NCI-H226 (cell line): ENCODE measurements around the gene EIF4E2.
A peak's percentile ranks its signal among the peaks of the same experiment; 100 is the strongest.
"Not testable (repeated sequence)": the region's sequence is repeated elsewhere in the genome, so short reads cannot be mapped to it uniquely, and the experiment has no call there.

Experiments used
- DNase-seq: peaks from one replicate; pipeline ENCODE4 v3.0.0-alpha.2; 2015

Gene EIF4E2

GRCh38 chr2:232570481-232570880, 20.0 kb downstream of the EIF4E2 start:
- not testable (repeated sequence) for DNase-seq

DNA sequence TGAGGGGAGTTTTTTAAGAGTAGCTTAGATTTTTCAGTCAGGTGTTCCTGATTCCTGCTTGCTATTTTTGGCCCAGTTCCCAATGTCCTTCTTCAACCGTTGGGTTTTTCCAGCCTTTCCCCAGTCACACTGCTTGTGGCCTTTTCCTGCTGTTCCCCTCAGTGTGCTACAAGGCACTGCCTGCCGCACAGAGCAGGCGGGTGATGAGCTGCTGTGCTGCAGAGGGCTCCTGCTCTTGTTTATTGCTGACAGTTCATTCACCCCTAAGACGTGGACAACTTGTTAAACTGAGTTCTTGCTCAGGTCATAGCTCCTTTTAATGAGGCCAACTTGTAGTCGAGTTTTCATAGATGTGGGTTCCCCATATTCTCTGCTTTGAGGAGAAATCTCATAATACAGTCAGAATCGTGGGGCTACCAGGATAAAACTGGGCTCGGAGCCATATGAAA, 20.6 kb downstream of the EIF4E2 start:
- DNase-seq, result no peak

- no peak for DNase-seq
Measured at GRCh38 chr2:232573042-232573441, 22.6 kb downstream of the EIF4E2 start.

GRCh38 chr2:232573771-232574435, 23.4 kb downstream of the EIF4E2 start:
- DNase-seq, result no peak

DNA sequence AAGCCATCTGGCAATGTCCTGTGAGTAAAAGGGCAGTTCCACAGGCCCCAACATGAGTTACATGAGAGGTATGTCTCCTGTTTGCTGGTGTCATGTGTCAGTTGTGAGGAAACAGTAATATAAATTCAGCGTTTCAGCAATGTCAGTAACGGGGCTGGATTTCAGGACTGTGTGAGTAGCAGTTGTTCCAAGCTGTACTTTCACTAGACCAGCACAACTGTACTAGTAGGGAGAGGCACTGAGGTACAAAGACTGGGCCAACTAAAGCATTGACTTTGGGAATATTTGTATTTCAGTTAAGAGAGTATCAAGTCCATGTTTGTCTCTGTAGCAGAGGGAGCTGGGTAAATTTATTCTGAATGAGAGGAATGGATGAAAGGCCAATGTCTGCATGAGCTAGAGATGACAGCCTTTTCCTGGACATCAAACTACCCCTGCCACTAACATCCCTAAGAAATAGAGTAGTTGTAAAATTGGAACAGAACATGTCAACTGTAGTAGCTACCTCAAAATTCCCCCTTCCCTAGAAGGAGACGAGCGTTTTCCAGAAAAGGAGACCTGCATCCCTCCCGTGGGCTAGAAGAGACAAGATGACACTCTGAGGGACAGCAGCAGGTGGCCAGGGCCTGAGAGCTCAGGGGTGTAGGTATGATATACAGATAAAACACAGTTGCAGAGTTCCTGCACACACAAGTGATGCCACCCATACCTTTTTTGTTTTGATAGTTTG, 24.4 kb downstream of the EIF4E2 start:
- DNase-seq, result no peak

DNA sequence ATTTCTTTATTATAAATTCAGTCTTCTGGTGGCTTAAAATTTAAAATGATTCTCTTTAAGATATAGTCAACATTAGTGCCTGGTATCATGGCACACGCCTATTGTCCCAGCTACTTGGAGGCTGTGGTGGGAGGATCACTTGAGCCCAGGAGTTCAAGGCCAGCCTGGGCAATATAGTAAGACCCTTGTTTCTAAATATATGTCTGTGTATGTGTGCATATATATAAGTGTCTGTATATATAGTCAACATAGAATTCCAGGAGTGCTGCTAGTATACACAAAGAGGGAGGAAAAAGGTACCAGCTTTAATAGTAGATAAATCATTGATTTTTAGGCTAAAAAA, 24.9 kb downstream of the EIF4E2 start:
- DNase-seq, result no peak

DNA sequence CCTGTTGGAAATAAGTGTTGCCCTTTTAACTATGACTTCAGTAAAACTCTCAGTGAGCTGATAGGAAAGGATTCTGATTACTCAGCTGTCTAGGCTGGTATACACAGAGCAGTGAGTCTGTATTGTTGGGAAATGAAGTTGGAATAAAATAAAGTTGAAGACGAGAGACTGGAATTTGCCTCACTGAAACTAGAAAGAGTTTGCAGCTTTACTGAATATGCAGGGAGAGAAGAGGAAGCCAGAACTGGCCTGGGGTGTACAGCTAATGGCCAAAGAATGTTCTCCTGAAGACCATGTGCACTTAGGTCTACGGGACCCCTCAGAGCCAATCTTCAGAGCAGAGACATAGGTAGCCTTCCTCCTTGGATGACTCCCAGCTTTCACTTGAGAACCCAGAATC, 26.5 kb downstream of the EIF4E2 start:
- no peak for DNase-seq

DNA sequence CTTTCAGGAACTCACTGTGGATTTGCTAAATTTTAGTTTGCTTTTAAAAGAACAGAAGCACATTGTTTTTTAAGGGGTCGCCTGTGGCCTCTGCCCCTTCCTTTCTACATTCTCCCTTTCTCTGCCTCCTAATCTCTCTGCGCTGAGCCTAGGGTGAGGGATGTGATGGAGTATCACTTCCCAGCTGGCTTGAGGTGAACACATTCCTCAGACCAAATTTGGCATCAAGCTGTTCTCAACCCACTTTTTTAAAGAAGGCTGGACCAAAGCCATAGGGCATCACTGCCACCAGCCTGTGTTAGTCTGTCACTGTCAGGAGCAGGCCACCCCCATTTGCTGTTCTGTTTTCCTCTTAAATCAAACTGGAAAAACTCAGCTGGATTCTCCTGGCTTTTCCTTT, 27.4 kb downstream of the EIF4E2 start:
- DNase-seq, result no peak

- no peak for DNase-seq
Measured at GRCh38 chr2:232578626-232579025, 28.1 kb downstream of the EIF4E2 start.

- DNase-seq, result no peak
Measured at GRCh38 chr2:232580648-232580981, 30.1 kb downstream of the EIF4E2 start.

DNA sequence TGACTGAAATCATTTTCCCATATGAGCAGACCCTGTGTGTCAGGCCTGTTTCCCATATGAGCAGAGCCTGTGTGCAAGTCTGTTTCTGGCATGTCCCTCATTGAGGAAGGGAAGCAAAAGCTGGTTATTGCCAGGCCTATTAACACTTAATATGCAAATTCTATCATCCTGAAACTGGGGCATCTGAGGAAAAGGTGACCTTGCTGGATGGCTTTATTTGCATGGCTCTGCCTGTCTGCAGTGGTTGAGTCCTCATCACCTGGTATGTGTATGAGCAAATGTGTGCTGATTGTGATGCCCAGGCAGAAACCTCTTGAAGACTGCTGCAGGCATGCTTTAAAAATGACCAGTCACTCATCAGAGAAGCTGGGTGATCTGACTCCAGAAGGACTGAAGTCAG, 31.2 kb downstream of the EIF4E2 start:
- DNase-seq, result no peak

DNA sequence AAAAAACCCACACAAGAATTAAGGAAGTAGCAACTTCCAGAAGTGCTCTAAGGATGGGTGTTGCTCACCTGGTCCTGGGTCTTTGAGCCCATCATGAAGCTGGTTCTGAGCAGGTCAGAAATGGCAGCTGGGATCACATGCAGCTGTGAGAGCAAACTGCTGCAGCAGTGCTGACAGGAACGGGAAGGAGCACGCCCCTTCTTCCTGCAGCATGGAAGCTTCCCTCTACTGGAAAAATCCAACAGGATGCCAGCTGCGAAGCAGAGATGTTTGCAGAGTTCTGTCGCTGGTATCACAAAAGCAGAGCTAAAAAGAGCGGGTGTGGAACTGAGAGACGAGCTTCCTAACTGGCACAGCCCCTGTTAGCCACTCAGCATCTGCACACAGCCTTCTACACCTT, 33.7 kb downstream of the EIF4E2 start:
- no peak for DNase-seq

DNA sequence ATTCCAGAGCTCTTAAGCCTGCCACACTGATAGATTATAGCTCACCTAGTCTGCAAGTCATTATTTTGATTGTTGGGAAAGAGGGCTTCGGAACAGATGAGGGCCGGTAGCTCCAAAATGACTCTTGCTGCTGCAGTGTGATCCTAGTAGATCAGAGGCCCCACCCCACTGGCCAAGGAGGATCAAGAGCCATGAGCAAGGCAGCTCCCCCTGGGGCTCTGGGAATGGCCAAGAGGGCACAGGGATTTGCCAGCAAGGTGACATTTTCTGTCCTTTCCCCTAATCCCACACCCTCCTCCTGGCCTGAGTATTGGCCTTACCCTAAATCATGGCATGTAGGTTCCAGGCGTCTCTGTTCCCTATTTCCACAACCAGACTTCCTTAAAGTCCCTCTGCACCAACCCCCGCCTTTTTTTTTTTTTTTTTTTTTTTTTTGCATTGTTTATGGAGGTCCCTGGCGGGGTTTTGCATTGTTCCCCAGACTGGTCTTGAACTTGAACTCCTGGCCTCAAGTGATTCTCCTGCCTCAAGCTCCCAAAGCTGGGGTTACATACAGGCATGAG, 36.5 kb downstream of the EIF4E2 start:
- DNase-seq, result no peak

- no peak for DNase-seq
Measured at GRCh38 chr2:232587512-232587911, 37.0 kb downstream of the EIF4E2 start.

DNA sequence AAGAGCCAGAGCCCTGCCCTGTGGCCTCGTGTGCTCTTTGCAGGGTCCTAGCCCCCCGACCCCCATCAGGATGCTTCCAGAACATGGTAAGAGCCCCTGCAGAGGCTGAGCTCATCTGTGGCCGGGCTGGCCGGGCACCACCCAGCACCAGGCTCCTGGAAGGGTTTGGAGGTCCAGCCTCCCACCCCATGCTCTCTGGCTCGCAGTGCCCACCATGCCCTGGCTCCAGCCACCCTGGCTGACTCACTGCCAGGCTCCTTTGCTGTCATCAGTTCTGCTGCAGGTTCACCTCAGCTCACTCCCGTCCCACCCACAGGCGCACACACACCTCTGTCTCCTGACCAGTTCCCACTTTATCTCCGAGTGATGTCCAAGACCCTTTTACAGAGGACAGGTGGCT, 37.5 kb downstream of the EIF4E2 start:
- DNase-seq, result no peak

DNA sequence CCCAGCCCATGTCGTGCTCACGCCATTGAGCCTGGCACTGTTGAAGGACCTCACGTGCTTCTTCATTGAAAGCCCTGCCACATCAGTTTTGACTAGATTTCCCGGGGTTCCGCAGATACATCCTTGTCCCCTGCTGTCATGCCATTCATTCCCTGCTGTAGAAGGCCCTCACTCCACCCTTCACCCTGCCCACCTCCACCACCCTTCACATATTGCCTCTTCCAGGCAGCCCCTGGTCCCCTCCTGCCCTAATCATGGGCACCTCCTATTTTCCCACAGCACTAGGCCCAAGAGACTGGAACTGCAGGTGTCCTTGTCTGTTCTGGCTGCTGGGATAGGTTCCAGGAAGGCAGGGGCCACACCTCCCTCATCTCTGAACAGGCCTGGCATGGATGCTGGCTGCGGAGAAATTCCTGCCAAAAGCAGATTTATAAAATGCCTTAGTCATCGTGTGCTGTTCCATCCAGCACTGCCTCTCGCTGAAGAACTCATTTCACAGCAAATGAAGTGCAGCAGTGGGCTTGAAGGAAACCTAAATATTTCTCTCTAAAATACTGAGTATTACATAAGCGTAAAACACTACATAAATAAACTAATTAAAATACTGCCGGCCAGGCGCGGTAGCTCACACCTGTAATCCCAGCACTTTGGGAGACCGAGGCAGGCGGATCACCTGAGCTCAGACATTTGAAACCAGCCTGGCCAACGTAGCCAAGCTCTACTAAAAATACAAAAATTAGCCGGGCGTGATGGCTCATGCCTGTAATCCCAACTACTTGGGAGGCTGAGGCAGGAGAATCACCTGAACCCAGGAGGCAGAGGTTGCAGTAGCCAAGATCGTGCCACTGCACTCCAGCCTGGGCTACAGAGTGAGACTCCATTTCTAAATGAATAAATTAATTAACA, 38.4 kb downstream of the EIF4E2 start:
- peak; percentile 80 for DNase-seq

GRCh38 chr2:232592772-232593395, 42.4 kb downstream of the EIF4E2 start:
- DNase-seq, result peak; percentile 78

DNA sequence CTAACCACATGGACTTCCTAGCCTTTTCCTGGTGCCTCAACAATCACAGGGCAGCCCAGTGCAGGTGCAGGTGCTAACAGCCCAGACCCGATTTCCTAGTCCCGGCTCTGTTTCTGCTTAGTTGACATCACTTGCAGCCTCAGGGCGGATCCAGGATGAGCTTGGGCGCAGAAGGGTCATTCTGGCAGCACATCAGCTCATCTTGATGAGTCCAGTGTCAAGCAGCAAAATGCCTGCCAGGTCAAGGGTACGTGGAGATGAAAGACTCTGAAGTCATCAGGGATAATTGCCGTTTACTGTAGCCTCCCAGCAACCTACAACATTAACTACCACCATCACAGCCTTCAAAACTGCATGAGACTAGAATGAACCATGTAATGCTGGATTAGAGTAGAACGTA, 43.5 kb downstream of the EIF4E2 start:
- DNase-seq, result no peak

- DNase-seq, result no peak
Measured at GRCh38 chr2:232597362-232598079, 47.0 kb downstream of the EIF4E2 start.

DNA sequence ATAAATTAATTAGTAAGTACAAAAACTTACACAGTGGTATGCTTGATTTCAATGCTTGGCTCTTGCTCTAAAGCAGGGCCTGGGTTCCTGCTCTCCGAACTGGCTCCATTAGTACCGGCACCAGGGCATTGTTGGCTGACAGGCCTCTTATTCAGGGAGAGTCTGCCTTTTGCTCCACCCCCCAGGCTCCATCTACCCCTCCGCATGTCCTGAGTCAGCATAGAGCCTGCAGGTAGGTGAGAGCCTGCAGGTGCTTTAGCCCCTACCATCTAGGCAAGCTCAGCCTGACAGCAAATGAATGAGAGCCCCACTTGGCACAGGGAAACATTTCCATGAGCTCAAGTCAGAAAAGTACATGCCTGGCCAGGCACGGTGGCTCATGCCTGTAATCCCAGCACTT, 47.8 kb downstream of the EIF4E2 start:
- DNase-seq, result no peak

DNA sequence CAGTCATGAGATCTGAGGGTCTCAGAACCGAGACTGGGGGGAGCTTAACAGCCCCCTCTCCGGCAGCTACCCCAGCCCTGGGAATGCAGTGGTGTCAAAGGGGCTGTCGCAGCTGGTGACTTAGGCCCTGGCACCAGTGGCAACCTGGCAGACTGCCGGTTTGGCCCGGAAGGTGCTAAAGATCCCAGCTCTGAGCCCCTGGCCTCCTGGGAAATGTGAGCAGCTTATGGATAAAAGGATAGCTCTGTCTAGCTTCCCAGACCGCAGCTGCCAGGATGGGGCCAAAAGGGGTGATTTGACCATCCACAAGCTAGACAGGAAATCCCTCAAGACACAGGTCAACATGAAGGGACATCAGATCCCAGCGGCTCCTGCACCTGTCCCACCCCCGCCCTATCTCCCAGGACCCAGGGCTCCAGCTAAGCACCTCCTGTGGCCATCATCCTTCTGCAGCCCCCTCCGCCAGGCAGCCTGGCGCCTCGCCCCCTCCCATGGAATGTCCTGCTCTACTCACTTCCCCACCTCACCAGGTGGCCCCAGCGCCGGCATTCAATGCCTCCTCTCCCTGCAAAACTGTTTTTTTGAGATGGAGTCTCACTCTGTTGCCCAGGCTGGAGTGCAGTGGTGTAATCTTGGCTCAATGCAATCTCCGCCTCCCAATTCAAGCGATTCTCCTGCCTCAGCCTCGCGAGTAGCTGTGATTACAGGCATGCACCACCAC, 49.7 kb downstream of the EIF4E2 start:
- no peak for DNase-seq

DNA sequence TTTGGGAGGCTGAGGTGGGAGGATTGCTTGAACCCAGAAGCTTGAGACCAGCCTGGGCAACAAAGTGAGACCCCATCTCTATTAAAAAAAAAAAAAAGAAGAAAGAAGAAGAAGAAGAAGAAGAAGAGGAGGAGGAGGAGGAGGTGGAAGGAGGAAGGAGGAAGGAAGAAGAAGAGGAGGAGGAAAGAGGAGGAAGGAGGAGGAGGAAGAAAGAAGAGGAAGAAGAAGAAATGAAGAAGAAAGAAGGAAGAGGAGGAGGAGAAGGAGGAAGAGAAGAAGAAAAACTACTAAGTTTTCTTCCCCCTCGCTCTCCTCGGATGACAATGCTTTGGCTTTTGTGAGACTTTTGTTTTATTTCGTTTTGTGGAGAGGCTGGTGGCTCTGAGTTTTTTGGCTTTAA, 52.8 kb downstream of the EIF4E2 start:
- no peak for DNase-seq
